HG03378 (cell line): ENCODE results near the gene LRIG3.
"Not testable (repeated sequence)": the region's sequence is repeated elsewhere in the genome, so short reads cannot be mapped to it uniquely, and the experiment has no call there.

ENCODE experiments used
- ATAC-seq: cut with Tn5 transposase; IDR thresholded peaks from one replicate; pipeline ENCODE4 v1.9.1; 2021; ENCODE audit warnings: mild to moderate bottlenecking, moderate library complexity; ENCODE audit not compliant: unreplicated experiment

Gene LRIG3

GRCh38 chr12:58870595-58870994 is 49.7 kb downstream of the LRIG3 start:
- ATAC-seq: no peak

GRCh38 chr12:58860788-58861240 is 59.5 kb downstream of the LRIG3 start:
- no peak for ATAC-seq

GRCh38 chr12:58860056-58860787 is 60.1 kb downstream of the LRIG3 start:
- no peak for ATAC-seq

- ATAC-seq: no peak
Measured at GRCh38 chr12:58858030-58858429, 62.3 kb downstream of the LRIG3 start.

GRCh38 chr12:58857206-58857605 is 63.1 kb downstream of the LRIG3 start:
- ATAC-seq: not testable (repeated sequence)

- ATAC-seq: not testable (repeated sequence)
Measured at GRCh38 chr12:58855630-58856029, 64.7 kb downstream of the LRIG3 start.

- ATAC-seq: no peak
Measured at GRCh38 chr12:58850826-58851225, 69.5 kb downstream of the LRIG3 start.

- no peak for ATAC-seq
Measured at GRCh38 chr12:58847901-58848600, 72.3 kb downstream of the LRIG3 start.

GRCh38 chr12:58844161-58844560 is 76.1 kb downstream of the LRIG3 start:
- no peak for ATAC-seq

- no peak for ATAC-seq
Measured at GRCh38 chr12:58841058-58841798, 79.1 kb downstream of the LRIG3 start.

GRCh38 chr12:58833853-58834252 is 86.5 kb downstream of the LRIG3 start:
- ATAC-seq: no peak

- no peak for ATAC-seq
Measured at GRCh38 chr12:58832920-58833319, 87.4 kb downstream of the LRIG3 start.
